Chondrocyte (in vitro differentiated cells): ENCODE results near the gene ZDHHC7. TPM values are rescaled to one million over a fixed set of nuclear protein-coding genes. Genes with fewer than 3 reads are reported as not detected.

Source experiments
- DNase-seq: peaks from one replicate; pipeline ENCODE4 v3.0.0; 2021; ENCODE audit warnings: mixed read lengths, low spot score
- H3K27ac Mint-ChIP-seq: one replicate; pipeline ENCODE4 v1.8.0; 2021; ENCODE audit warnings: mild to moderate bottlenecking, moderate library complexity, mixed read lengths; ENCODE audit not compliant: unreplicated experiment
- H3K27me3 Mint-ChIP-seq: 2 replicates; pipeline ENCODE4 v1.8.0; 2021; ENCODE audit warnings: low read depth, mixed read lengths
- H3K36me3 Mint-ChIP-seq: 2 replicates; pipeline ENCODE4 v1.8.0; 2021; ENCODE audit warnings: low read depth, mixed read lengths
- H3K4me1 Mint-ChIP-seq: 2 replicates; pipeline ENCODE4 v1.8.0; 2021; ENCODE audit warnings: low read depth, mild to moderate bottlenecking, mixed read lengths
- H3K4me3 Mint-ChIP-seq: one replicate; pipeline ENCODE4 v1.8.0; 2021; ENCODE audit warnings: mild to moderate bottlenecking, moderate library complexity, mixed read lengths; ENCODE audit not compliant: unreplicated experiment
- H3K9me3 Mint-ChIP-seq: 2 replicates; pipeline ENCODE4 v1.8.0; 2021; ENCODE audit warnings: low read depth, mixed read lengths
- CTCF ChIP-seq: fragments of 200-600 bp; sonication (generic); IDR thresholded peaks from 2 replicates; pipeline ENCODE4 v1.5.0; 2021; ENCODE audit warnings: antibody characterized with exemption, mild to moderate bottlenecking, moderate library complexity
- total RNA-seq: library from RNA; stranded (reverse); gene quantifications from 3 replicates; pipeline ENCODE4 v1.2.1, GENCODE V29; 2021

ZDHHC7 gene
- total RNA-seq, 1 donor from 2014 or later, result 50.2 TPM

- TF ChIP-seq CTCF, result no peak
- no peak overlapping the region for H3K27ac Mint-ChIP-seq
- DNase-seq, result no peak
- no peaks in the 10 kb centered on the region for H3K27me3 Mint-ChIP-seq
- H3K36me3 Mint-ChIP-seq, result no peaks in the 10 kb centered on the region
- H3K4me1 Mint-ChIP-seq, result peaks cover 12% of the 10 kb centered on the region
- no peaks in the 10 kb centered on the region for H3K9me3 Mint-ChIP-seq
- no peak overlapping the region for H3K4me3 Mint-ChIP-seq
Measured at GRCh38 chr16:84953190-84953746, 58.1 kb downstream of the ZDHHC7 start.

- Mint-ChIP-seq H3K9me3 (no peaks in the 10 kb centered on the region), H3K27me3 (no peaks in the 10 kb centered on the region), H3K36me3 (no peaks in the 10 kb centered on the region), H3K4me3 (no peak overlapping the region), H3K4me1 (peaks cover 12% of the 10 kb centered on the region), H3K27ac (no peak overlapping the region)
- no peak for DNase-seq
- TF ChIP-seq CTCF, result peak; percentile 93
Measured at GRCh38 chr16:84952335-84953189, 58.8 kb downstream of the ZDHHC7 start.

- Mint-ChIP-seq H3K27ac (no peak overlapping the region), H3K4me3 (no peak overlapping the region), H3K9me3 (no peaks in the 10 kb centered on the region), H3K4me1 (peaks cover 12% of the 10 kb centered on the region), H3K36me3 (no peaks in the 10 kb centered on the region), H3K27me3 (no peaks in the 10 kb centered on the region)
- TF ChIP-seq CTCF, result peak; percentile 31
- DNase-seq, result no peak
Measured at GRCh38 chr16:84950906-84951305, 60.4 kb downstream of the ZDHHC7 start.

GRCh38 chr16:84949772-84950436 lies 61.4 kb downstream of the ZDHHC7 start:
- no peaks in the 10 kb centered on the region for H3K9me3 Mint-ChIP-seq
- no peak for DNase-seq
- peaks cover 12% of the 10 kb centered on the region for H3K4me1 Mint-ChIP-seq
- H3K27ac Mint-ChIP-seq, result no peak overlapping the region
- no peak overlapping the region for H3K4me3 Mint-ChIP-seq
- TF ChIP-seq CTCF, result no peak
- no peaks in the 10 kb centered on the region for H3K27me3 Mint-ChIP-seq
- H3K36me3 Mint-ChIP-seq, result no peaks in the 10 kb centered on the region

GRCh38 chr16:84948851-84949610 lies 62.3 kb downstream of the ZDHHC7 start:
- Mint-ChIP-seq H3K27ac (no peak overlapping the region), H3K27me3 (no peaks in the 10 kb centered on the region), H3K4me3 (no peak overlapping the region), H3K9me3 (no peaks in the 10 kb centered on the region), H3K36me3 (no peaks in the 10 kb centered on the region), H3K4me1 (peaks cover 12% of the 10 kb centered on the region)
- TF ChIP-seq CTCF, result no peak
- DNase-seq, result no peak
